ENCODE measurements around the gene RAPGEF5. TPM values are rescaled to one million over a fixed set of nuclear protein-coding genes. Genes with fewer than 3 reads are reported as not detected.

Gene RAPGEF5
- total RNA-seq, 2 experiments from 2014 or later: 0.42 to 0.63 TPM

DNA sequence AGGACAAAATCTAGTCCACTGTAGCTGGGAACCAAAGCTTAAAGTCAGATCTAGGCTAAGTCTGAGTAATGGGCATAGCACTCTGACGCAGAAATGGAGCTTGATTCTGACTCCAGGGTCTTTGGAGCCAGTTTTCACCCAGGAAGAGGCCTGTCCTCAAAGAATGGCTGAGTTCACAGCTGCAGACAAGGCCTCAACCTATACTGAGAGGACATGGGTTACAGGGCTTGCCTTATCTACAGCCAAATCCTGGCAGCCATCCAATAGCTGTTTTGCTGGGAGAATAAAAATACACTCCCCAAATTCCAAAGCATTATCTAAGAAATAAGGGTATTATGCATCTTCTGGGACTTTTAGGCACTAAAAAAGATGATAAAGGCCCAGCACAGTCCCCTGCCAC lies 154.8 kb downstream of the RAPGEF5 start:
- peaks cover 6% of the 10 kb centered on the region for H3K27me3 Mint-ChIP-seq (ENCODE audit: low read depth)
- no peak for ATAC-seq
- ChIA-PET POLR2A (no interaction called here), CTCF (no interaction called here)
- no peak overlapping the region for H3K4me3 Mint-ChIP-seq
- DNase-seq: no peak
- no peaks in the 10 kb centered on the region for H3K36me3 Mint-ChIP-seq (ENCODE audit: low read depth)
- no peaks in the 10 kb centered on the region for H3K4me1 Mint-ChIP-seq (ENCODE audit: low read depth)
- H3K27ac Mint-ChIP-seq: no peak overlapping the region
- H3K9me3 Mint-ChIP-seq (ENCODE audit: insufficient read depth): no peaks in the 10 kb centered on the region

- H3K4me1 Mint-ChIP-seq (ENCODE audit: low read depth): no peaks in the 10 kb centered on the region
- no peak overlapping the region for H3K27ac Mint-ChIP-seq
- ATAC-seq: no peak
- no peaks in the 10 kb centered on the region for H3K9me3 Mint-ChIP-seq (ENCODE audit: insufficient read depth)
- POLR2A ChIA-PET: no interaction called here
- no peaks in the 10 kb centered on the region for H3K36me3 Mint-ChIP-seq (ENCODE audit: low read depth)
- no peak overlapping the region for H3K4me3 Mint-ChIP-seq
- no peak for DNase-seq
- CTCF ChIA-PET: no interaction called here
- H3K27me3 Mint-ChIP-seq (ENCODE audit: low read depth): peaks cover 10% of the 10 kb centered on the region
Observed at GRCh38 chr7:22201186-22201880, 155.6 kb downstream of the RAPGEF5 start.

GRCh38 chr7:22200777-22201176 lies 156.2 kb downstream of the RAPGEF5 start:
- no peaks in the 10 kb centered on the region for H3K36me3 Mint-ChIP-seq (ENCODE audit: low read depth)
- H3K27me3 Mint-ChIP-seq (ENCODE audit: low read depth): peaks cover 10% of the 10 kb centered on the region
- no peak overlapping the region for H3K27ac Mint-ChIP-seq
- ChIA-PET CTCF (no interaction called here), POLR2A (no interaction called here)
- ATAC-seq (no peak), DNase-seq (no peak)
- no peaks in the 10 kb centered on the region for H3K4me1 Mint-ChIP-seq (ENCODE audit: low read depth)
- no peak overlapping the region for H3K4me3 Mint-ChIP-seq
- no peaks in the 10 kb centered on the region for H3K9me3 Mint-ChIP-seq (ENCODE audit: insufficient read depth)

GRCh38 chr7:22200238-22200637 lies 156.7 kb downstream of the RAPGEF5 start:
- H3K27ac Mint-ChIP-seq: no peak overlapping the region
- ChIA-PET POLR2A (no interaction called here), CTCF (no interaction called here)
- no peak for ATAC-seq
- H3K36me3 Mint-ChIP-seq (ENCODE audit: low read depth): no peaks in the 10 kb centered on the region
- DNase-seq: no peak
- H3K4me3 Mint-ChIP-seq: no peak overlapping the region
- no peaks in the 10 kb centered on the region for H3K9me3 Mint-ChIP-seq (ENCODE audit: insufficient read depth)
- H3K4me1 Mint-ChIP-seq (ENCODE audit: low read depth): no peaks in the 10 kb centered on the region
- H3K27me3 Mint-ChIP-seq (ENCODE audit: low read depth): peaks cover 10% of the 10 kb centered on the region

DNA sequence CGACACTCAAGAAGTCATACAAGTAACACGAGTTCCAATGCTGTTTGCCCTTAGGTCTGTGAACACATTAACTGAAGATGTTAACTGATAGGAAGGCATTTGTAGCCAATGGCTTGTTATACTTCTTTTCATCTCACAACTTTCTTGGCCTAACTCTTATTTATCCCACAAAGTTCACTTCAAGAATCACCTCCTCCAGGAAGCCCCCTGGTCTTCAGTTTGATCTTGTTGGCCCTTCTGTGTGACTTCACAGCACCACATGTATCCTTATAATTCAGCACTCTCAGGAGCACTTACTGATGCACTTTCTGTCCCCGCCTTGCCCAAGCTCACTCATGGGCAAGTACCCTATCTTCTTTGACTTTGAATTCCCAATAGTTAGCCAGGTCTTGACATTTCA lies 159.6 kb downstream of the RAPGEF5 start:
- POLR2A ChIA-PET: no interaction called here
- H3K4me3 Mint-ChIP-seq: no peak overlapping the region
- no peak overlapping the region for H3K27ac Mint-ChIP-seq
- DNase-seq: no peak
- H3K9me3 Mint-ChIP-seq (ENCODE audit: insufficient read depth): no peaks in the 10 kb centered on the region
- CTCF ChIA-PET: interaction anchor here (0.6 kb wide), 1 partner anchor 585 kb away, joined by 3 read pairs; no protein-coding TSS in a partner anchor
- no peaks in the 10 kb centered on the region for H3K4me1 Mint-ChIP-seq (ENCODE audit: low read depth)
- no peak for ATAC-seq
- H3K27me3 Mint-ChIP-seq (ENCODE audit: low read depth): peaks cover 11% of the 10 kb centered on the region
- H3K36me3 Mint-ChIP-seq (ENCODE audit: low read depth): no peaks in the 10 kb centered on the region

DNA sequence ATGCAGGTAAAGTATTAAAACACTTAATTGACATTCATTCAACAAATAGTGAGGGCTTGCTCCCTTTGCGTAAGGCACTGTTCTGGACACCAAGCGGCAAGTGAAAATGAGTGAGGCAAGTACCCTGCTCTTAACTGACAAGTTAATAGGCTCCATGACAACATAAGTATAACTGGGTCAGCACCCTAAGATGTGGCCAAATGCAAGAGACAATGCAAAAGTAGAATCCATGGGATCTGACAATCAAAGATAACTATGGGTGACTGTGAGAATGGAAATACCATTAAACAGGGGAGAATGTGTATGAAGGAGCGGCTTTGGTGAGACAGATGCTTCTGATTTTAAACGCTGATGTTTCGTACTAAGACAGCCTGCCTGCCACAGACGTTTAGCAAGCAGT lies 160.5 kb downstream of the RAPGEF5 start:
- Mint-ChIP-seq H3K4me3 (no peak overlapping the region), H3K27ac (no peak overlapping the region), H3K36me3 (ENCODE audit: low read depth) (no peaks in the 10 kb centered on the region), H3K4me1 (ENCODE audit: low read depth) (no peaks in the 10 kb centered on the region), H3K27me3 (ENCODE audit: low read depth) (peaks cover 11% of the 10 kb centered on the region), H3K9me3 (ENCODE audit: insufficient read depth) (no peaks in the 10 kb centered on the region)
- no peak for DNase-seq
- ChIA-PET POLR2A (no interaction called here), CTCF (no interaction called here)
- ATAC-seq: no peak

- no peak for DNase-seq
- POLR2A ChIA-PET: no interaction called here
- peaks cover 8% of the 10 kb centered on the region for H3K27me3 Mint-ChIP-seq (ENCODE audit: low read depth)
- CTCF ChIA-PET: interaction anchor here (0.6 kb wide), 1 partner anchor 66 kb away, joined by 3 read pairs; no protein-coding TSS in a partner anchor
- no peak overlapping the region for H3K27ac Mint-ChIP-seq
- no peak for ATAC-seq
- H3K4me3 Mint-ChIP-seq: no peak overlapping the region
- H3K9me3 Mint-ChIP-seq (ENCODE audit: insufficient read depth): no peaks in the 10 kb centered on the region
- H3K4me1 Mint-ChIP-seq (ENCODE audit: low read depth): no peaks in the 10 kb centered on the region
- no peaks in the 10 kb centered on the region for H3K36me3 Mint-ChIP-seq (ENCODE audit: low read depth)
Observed at GRCh38 chr7:22195397-22196172, 161.4 kb downstream of the RAPGEF5 start.

- Mint-ChIP-seq H3K9me3 (ENCODE audit: insufficient read depth) (no peaks in the 10 kb centered on the region), H3K4me1 (ENCODE audit: low read depth) (no peaks in the 10 kb centered on the region), H3K36me3 (ENCODE audit: low read depth) (no peaks in the 10 kb centered on the region), H3K4me3 (no peak overlapping the region), H3K27me3 (ENCODE audit: low read depth) (peaks cover 8% of the 10 kb centered on the region), H3K27ac (no peak overlapping the region)
- ChIA-PET POLR2A (no interaction called here), CTCF (interaction anchor here (0.8 kb wide), 1 partner anchor 35 kb away, joined by 3 read pairs; no protein-coding TSS in a partner anchor)
- no peak for ATAC-seq
- DNase-seq: no peak
Observed at GRCh38 chr7:22194658-22195273, 162.2 kb downstream of the RAPGEF5 start.

GRCh38 chr7:22193450-22193983 lies 163.4 kb downstream of the RAPGEF5 start:
- POLR2A ChIA-PET: no interaction called here
- peaks cover 8% of the 10 kb centered on the region for H3K27me3 Mint-ChIP-seq (ENCODE audit: low read depth)
- no peaks in the 10 kb centered on the region for H3K9me3 Mint-ChIP-seq (ENCODE audit: insufficient read depth)
- no peaks in the 10 kb centered on the region for H3K36me3 Mint-ChIP-seq (ENCODE audit: low read depth)
- DNase-seq: no peak
- H3K27ac Mint-ChIP-seq: no peak overlapping the region
- H3K4me1 Mint-ChIP-seq (ENCODE audit: low read depth): no peaks in the 10 kb centered on the region
- ATAC-seq: no peak
- H3K4me3 Mint-ChIP-seq: no peak overlapping the region
- CTCF ChIA-PET: no interaction called here

DNA sequence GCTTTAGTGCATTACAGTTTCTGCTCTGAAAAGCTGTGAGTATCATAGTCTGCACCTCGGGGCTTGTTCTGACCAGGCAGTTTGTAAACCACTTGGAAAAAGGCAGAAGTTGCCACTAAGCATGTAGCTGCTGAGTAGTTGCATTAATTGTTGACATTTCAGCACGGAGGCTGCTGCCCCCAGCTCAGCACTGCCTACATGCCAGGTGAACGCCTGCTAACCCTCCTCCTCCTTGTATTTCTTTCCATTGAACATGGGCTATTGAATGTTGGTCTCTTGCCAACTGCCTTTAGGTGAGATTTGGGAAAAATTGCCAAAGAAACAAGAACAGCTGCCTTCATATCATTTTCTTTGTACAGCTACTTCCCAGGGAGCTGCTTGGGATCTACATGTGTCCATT lies 164.2 kb downstream of the RAPGEF5 start:
- H3K27ac Mint-ChIP-seq: no peak overlapping the region
- CTCF ChIA-PET: interaction anchor here (0.6 kb wide), 1 partner anchor 110 kb away, joined by 3 read pairs; no protein-coding TSS in a partner anchor
- no peak overlapping the region for H3K4me3 Mint-ChIP-seq
- ATAC-seq: no peak
- POLR2A ChIA-PET: no interaction called here
- peaks cover 8% of the 10 kb centered on the region for H3K27me3 Mint-ChIP-seq (ENCODE audit: low read depth)
- H3K36me3 Mint-ChIP-seq (ENCODE audit: low read depth): no peaks in the 10 kb centered on the region
- H3K9me3 Mint-ChIP-seq (ENCODE audit: insufficient read depth): no peaks in the 10 kb centered on the region
- H3K4me1 Mint-ChIP-seq (ENCODE audit: low read depth): no peaks in the 10 kb centered on the region
- DNase-seq: no peak

- no peaks in the 10 kb centered on the region for H3K36me3 Mint-ChIP-seq (ENCODE audit: low read depth)
- CTCF ChIA-PET: no interaction called here
- no peak for DNase-seq
- H3K9me3 Mint-ChIP-seq (ENCODE audit: insufficient read depth): no peaks in the 10 kb centered on the region
- H3K27me3 Mint-ChIP-seq (ENCODE audit: low read depth): peaks cover 6% of the 10 kb centered on the region
- POLR2A ChIA-PET: no interaction called here
- H3K4me1 Mint-ChIP-seq (ENCODE audit: low read depth): no peaks in the 10 kb centered on the region
- ATAC-seq: no peak
- no peak overlapping the region for H3K27ac Mint-ChIP-seq
- no peak overlapping the region for H3K4me3 Mint-ChIP-seq
Observed at GRCh38 chr7:22190736-22191135, 166.2 kb downstream of the RAPGEF5 start.

DNA sequence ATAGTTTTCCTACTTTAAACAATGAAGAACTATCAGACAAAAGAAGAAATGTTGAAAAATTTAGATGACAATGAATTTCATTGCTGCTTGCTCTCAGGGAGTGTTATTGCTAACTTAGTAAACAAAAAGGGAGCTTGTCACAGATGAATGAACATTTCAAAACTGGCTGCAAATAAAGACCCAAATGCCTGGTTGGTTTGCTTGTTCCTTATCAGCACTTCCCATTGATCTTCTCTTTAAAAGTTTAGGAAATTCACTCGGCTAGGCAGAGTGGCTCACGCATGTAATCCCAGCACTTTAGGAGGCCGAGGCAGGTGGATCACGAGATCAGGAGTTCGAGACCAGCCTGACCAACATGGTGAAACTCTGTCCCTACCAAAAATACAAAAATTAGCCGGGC lies 167.2 kb downstream of the RAPGEF5 start:
- H3K36me3 Mint-ChIP-seq (ENCODE audit: low read depth): no peaks in the 10 kb centered on the region
- H3K27ac Mint-ChIP-seq: no peak overlapping the region
- ATAC-seq (no peak), DNase-seq (no peak)
- H3K27me3 Mint-ChIP-seq (ENCODE audit: low read depth): peaks cover 3% of the 10 kb centered on the region
- H3K4me3 Mint-ChIP-seq: no peak overlapping the region
- ChIA-PET POLR2A (no interaction called here), CTCF (no interaction called here)
- H3K9me3 Mint-ChIP-seq (ENCODE audit: insufficient read depth): no peaks in the 10 kb centered on the region
- H3K4me1 Mint-ChIP-seq (ENCODE audit: low read depth): no peaks in the 10 kb centered on the region
